Muscle layer of duodenum (tissue), 2 donors: Measurements from ENCODE around the gene MND1.
A peak's percentile ranks its signal among the peaks of the same experiment; 100 is the strongest.

Experiments
- H3K27ac ChIP-seq: one replicate; pipeline ENCODE4 v1.7.0; 2013; ENCODE audit warnings: mild to moderate bottlenecking, low read length
- H3K27me3 ChIP-seq: one replicate; pipeline ENCODE4 v1.7.0; 2013; ENCODE audit warnings: low read depth, mild to moderate bottlenecking, control low read depth, low read length
- H3K36me3 ChIP-seq, 2 donors: one replicate each; pipeline ENCODE4 v1.7.0; 2013; ENCODE audit warnings: low read length in 2 of 2, control low read depth in 1 of 2, mild to moderate bottlenecking in 1 of 2; ENCODE audit not compliant: insufficient read depth in 2 of 2, control insufficient read depth in 1 of 2
- H3K4me1 ChIP-seq, 2 donors: one replicate each; pipeline ENCODE4 v1.7.0; 2013; ENCODE audit warnings: low read length in 2 of 2, mild to moderate bottlenecking in 2 of 2, control low read depth in 1 of 2, moderate library complexity in 1 of 2; ENCODE audit not compliant: insufficient read depth in 2 of 2, control insufficient read depth in 1 of 2
- H3K4me3 ChIP-seq, 2 donors: one replicate each; pipeline ENCODE4 v1.7.0; 2013; ENCODE audit warnings: low read length in 2 of 2, low read depth in 1 of 2, mild to moderate bottlenecking in 1 of 2
- H3K9me3 ChIP-seq, 2 donors: one replicate each; pipeline ENCODE4 v1.7.0; 2013; ENCODE audit warnings: low read length in 2 of 2, control low read depth in 1 of 2, mild to moderate bottlenecking in 1 of 2; ENCODE audit not compliant: control insufficient read depth in 1 of 2
- donor health status: healthy.

The MND1 gene

DNA sequence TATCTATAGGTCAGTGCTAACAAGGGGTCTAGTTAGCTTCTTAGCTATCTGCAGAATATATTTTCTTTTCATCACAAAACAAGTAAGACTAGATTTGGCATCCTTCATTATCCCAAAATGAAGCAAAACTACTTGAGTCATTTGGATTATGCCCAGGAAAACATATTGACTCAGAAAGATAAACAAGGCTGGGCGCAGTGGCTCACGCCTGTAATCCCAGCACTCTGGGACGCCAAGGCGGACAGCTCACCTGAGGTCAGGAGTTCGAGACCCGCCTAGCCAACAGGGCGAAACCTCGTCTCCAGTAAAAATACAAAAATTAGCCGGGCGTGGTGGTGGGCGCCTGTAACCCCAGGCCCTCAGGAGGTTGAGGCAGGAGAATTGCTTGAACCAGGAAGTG lies 18.0 kb upstream of the MND1 start:
- Histone ChIP-seq H3K27me3 (no peaks in the 10 kb centered on the region), H3K36me3 (peaks cover 25 to 29% of the 10 kb centered on the region in 2 donors), H3K27ac (no peak overlapping the region), H3K9me3 (no peaks in the 10 kb centered on the region), H3K4me3 (no peak overlapping the region), H3K4me1 (no peaks in the 10 kb centered on the region)

DNA sequence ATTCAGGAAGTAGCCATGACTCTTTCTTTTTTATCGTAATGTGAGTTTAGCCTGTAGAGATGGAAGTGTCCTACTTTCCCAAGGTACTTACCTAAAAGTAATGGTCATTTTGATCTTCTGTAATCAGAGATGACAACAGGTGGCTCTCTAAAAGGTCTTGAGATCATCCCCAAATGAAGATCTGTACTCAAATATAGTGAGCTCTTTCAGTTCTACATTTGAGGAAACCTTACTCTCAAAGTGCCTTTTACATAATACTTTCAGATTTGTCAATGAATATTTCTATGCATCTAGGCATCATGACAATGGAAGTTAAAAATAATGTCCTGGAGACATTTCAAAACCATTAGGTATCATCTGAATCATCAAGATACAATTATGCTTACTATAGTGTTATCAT lies 17.2 kb upstream of the MND1 start:
- Histone ChIP-seq H3K4me3 (no peak overlapping the region), H3K27me3 (no peaks in the 10 kb centered on the region), H3K36me3 (peaks cover 25 to 29% of the 10 kb centered on the region in 2 donors), H3K27ac (no peak overlapping the region), H3K9me3 (no peaks in the 10 kb centered on the region), H3K4me1 (no peaks in the 10 kb centered on the region)

DNA sequence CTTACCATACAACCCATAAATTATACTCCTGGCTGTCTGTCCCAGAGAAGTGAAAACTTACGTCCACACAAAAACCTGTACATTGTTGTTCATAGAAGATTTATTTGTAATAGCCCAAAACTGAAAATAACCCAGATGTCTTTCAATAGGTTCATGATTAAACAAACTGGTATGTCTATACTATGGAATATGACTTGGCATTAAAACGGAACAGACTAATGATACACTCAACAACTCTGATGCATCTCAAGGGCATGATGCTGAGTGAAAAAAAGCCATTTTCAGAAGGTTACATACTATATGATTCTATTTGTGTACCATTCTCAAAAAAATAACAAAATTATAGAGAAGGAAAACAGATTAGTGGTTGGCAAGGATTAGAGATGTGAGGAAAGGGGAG lies 11.6 kb upstream of the MND1 start:
- Histone ChIP-seq H3K36me3 (peaks cover 19 to 30% of the 10 kb centered on the region in 2 donors), H3K27ac (no peak overlapping the region), H3K27me3 (no peaks in the 10 kb centered on the region)

DNA sequence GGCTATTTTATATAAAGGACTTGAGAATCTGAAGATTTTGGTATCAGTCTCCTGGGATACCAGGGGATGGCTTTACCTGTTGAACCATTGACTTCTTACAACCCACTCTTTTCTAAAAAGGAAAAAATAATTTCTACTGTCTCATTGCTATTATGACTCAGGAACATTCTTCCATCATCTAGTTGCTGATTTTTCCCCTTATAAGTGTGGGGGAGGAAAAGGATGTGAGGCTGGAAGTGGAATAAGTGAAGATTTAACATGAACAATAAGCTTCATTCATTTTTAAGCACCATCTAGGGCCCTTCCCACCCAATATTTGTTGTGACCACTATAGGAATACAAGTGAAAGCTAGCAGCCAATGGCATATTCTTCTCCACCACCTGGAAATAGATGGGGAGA lies 10.6 kb upstream of the MND1 start:
- no peaks in the 10 kb centered on the region for H3K9me3 ChIP-seq
- H3K4me3 ChIP-seq, result no peak overlapping the region
- H3K36me3 ChIP-seq, result peaks cover 19 to 23% of the 10 kb centered on the region in 2 donors
- no peak overlapping the region for H3K27ac ChIP-seq
- no peaks in the 10 kb centered on the region for H3K4me1 ChIP-seq
- no peaks in the 10 kb centered on the region for H3K27me3 ChIP-seq

More for the DNA sequence above, 11.6 kb upstream of the MND1 start:
- Histone ChIP-seq H3K9me3 (no peaks in the 10 kb centered on the region), H3K4me1 (no peaks in the 10 kb centered on the region), H3K4me3 (no peak overlapping the region)

DNA sequence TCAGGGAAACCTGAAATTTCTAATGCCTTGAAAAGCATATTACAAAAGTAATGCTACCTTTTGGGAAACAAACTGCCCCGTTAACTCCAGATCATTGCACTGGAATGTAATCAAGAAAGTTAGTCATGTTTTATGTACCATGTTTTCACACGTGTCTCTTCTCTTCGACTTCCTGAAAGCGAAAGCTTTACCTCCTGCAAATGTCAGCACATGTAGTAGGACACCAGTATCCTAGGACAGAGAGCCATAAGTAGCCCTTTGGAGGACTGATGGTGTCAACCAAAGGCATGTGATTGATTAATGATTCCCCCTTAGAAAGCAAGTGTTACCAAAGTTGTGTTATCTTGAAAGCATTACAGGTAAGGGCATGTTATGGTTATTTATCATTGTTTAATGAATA lies 8.8 kb upstream of the MND1 start:
- H3K4me1 ChIP-seq, result no peaks in the 10 kb centered on the region
- H3K9me3 ChIP-seq, result no peaks in the 10 kb centered on the region
- H3K4me3 ChIP-seq, result no peak overlapping the region
- peaks cover 15 to 18% of the 10 kb centered on the region in 2 donors for H3K36me3 ChIP-seq
- H3K27me3 ChIP-seq, result no peaks in the 10 kb centered on the region
- no peak overlapping the region for H3K27ac ChIP-seq

DNA sequence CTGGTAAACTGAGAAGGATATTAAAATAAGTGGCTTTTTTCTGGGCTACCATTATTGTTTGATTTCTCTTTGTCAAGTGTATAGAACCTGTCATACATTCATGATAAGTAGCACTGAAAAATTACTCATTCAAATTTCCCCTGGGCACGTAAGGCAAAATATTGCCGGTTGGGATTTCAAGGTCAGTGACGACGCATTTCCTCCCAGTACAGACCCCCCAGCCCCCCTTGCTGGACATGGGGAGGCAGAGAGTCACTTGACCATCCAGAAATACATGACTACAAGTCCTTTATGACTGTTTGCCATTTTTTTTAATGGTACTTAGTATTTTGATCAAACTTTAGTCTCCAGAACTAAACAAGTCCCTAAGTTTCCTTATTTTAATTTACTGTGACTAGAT lies 6.8 kb upstream of the MND1 start:
- Histone ChIP-seq H3K27ac (no peak overlapping the region), H3K4me3 (no peak overlapping the region), H3K4me1 (no peaks in the 10 kb centered on the region), H3K27me3 (no peaks in the 10 kb centered on the region), H3K9me3 (no peaks in the 10 kb centered on the region), H3K36me3 (peaks cover 15 to 18% of the 10 kb centered on the region in 2 donors)

DNA sequence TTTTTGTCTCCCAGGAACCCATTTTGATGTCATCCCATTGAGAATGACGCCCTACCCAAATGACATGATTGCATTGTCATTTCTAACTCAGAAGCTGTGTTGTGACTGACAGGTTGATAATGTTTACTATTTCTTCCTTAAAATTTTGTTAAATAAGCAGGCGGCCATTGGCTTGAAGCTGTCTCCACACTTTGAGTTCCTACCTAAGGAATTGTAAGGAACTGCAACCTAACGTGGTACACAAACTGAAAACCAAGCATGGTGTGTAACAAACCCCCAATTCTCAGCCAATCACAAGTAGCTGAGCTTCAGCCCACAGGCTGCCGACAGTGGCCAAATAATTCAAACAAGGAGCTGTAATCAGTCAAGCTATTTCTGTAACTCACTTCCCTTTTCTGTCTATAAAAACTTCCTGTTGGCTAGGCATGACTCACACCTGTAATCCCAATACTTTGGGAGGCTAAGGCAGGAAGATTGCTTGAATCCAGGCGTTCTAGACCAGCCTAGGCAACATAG lies 2.9 kb upstream of the MND1 start:
- Histone ChIP-seq H3K4me3 (no peak overlapping the region), H3K9me3 (no peaks in the 10 kb centered on the region), H3K36me3 (peaks cover 0 to 5% of the 10 kb centered on the region in 2 donors), H3K4me1 (no peaks in the 10 kb centered on the region), H3K27me3 (no peaks in the 10 kb centered on the region), H3K27ac (no peak overlapping the region)

DNA sequence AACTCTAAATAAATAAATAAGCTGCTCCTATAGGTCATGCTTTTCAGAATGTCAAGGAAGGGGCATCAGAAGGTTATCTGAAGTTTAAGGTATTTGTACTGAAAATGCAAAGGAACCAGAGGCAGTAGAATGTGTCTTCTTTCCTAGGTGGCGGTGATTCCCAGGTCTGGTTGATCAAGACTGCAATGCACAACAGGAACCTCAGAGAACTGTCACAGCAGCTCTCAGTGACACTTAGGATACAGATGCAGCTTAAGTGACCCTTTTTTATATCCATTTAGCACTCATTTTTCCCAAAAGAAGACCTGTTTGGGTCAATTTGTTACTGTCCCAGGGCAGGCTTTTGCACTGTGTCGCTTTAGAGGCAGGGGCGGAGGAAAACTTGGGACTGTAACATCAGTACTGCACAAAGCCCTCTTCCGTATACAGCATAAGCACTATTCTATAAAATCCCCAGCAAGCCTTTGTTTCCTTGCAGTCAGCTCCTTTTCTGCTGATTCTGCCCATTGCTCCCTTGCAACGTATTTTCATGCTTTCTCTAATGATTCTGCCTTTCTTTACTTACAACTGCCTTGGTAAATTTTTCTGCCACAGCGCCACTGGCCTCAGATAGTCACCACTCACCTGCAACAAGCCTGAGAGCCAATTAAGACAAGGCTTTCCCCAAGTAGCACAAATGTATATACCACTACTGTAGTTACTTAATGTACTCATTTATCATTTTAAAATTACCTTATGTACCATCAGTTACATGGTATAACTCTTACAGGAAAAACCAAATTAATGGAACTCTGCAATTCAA lies 1.5 kb upstream of the MND1 start:
- Histone ChIP-seq H3K27me3 (no peaks in the 10 kb centered on the region), H3K27ac (no peak overlapping the region), H3K36me3 (peaks cover 0 to 5% of the 10 kb centered on the region in 2 donors), H3K9me3 (no peaks in the 10 kb centered on the region), H3K4me3 (no peak overlapping the region), H3K4me1 (no peaks in the 10 kb centered on the region)

DNA sequence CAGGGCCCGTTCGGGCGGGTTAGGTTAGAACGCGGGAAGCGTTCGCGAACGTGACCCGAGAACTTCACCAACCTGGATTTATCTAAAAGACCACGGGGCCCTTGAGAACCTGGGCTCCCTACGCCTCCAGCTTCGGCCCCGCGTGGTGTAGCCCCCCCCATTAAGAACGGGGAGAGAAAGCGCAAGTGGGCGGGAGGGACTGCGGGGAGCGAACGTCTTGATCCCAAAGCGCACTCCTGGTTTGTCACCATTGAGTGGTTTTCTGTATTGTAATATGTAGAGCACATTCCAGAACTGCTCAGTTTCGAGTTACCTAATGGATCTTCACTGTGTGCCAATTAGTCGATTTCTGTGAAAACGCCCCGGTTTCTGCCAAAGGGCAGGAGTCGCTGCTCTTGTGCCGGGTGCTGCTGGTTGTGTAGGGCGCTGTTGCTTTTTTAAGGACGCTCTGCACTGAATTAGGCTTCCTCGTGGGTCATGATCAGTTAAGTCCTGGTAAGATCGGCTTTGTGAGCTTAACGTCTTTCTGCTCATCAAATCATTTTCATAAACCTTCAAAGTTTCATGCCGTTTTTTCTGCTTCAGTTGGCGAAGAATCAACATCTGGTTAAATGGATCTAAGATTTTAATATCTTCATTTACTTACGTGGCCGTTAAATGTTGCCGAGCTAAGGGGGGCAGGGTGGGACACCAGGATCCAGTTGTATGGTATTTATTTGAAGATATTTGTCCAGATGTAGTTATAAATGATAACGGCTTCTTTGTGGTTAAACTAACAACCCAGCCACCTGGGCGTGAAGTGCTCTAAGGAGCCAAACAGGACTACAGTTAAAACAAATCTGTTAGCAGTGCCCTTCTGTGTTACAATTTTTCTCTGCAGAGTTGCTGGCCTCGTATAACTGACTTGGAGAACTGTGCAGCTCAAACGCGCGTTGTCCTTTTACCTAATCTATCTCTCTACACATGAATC lies 809 bp downstream of the MND1 start:
- Histone ChIP-seq H3K27ac (no peak overlapping the region), H3K27me3 (no peaks in the 10 kb centered on the region), H3K36me3 (peaks cover 0 to 2% of the 10 kb centered on the region in 2 donors), H3K9me3 (no peaks in the 10 kb centered on the region), H3K4me3 (peak overlapping the region; percentile 86 to 100), H3K4me1 (no peaks in the 10 kb centered on the region)

DNA sequence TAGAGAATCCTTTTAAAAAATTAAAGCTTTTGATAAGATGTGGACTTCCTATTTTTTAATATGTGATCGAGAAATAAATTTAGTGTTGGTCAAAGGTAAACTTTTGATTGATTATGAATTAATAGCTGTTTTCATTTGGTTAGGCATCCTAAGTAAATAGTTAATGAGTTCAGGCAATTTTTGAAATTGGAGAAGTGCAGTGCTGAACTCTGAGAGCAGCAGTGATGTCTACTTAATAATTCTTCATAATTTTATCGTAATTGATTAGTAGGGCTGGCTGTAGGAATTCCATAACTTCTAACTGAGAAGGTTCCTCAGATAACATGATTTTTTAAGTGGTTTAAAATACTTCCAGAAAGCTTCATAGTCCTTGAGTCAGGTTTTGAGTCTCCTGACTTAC lies 1.5 kb downstream of the MND1 start:
- no peaks in the 10 kb centered on the region for H3K9me3 ChIP-seq
- H3K4me3 ChIP-seq, result peak overlapping the region; percentile 86 to 100
- H3K27me3 ChIP-seq, result no peaks in the 10 kb centered on the region
- no peak overlapping the region for H3K27ac ChIP-seq
- no peaks in the 10 kb centered on the region for H3K36me3 ChIP-seq
- H3K4me1 ChIP-seq, result no peaks in the 10 kb centered on the region

DNA sequence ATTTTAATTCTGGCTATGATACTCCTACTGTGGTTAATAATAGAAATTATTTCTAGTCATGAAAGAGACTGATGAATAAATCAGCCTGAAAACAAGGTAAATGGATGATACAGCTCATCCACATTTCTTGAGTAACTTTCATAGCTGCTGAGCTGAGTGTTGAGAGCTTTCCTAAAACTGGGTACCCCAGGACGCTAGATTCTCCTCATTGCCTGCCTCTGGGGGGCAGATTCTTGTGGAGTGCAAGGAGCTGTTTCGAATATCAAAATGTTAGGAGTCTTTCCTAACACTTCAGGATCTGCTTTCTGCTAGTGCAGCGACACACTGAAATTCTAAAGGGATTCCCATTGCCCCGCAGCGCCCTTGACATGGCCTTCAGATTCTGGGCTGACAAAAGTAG lies 2.1 kb downstream of the MND1 start:
- H3K4me3 ChIP-seq, result no peak overlapping the region
- H3K36me3 ChIP-seq, result no peaks in the 10 kb centered on the region
- no peak overlapping the region for H3K27ac ChIP-seq
- no peaks in the 10 kb centered on the region for H3K4me1 ChIP-seq
- H3K27me3 ChIP-seq, result no peaks in the 10 kb centered on the region
- H3K9me3 ChIP-seq, result no peaks in the 10 kb centered on the region
